HEK293 (cell line): Measurements from ENCODE around the gene CDCA8.

Source experiments
- CTCF ChIA-PET: fragments of 350-600 bp; formaldehyde crosslinking; extraction: SDS; loops from one replicate; lab custom pipeline; 2021; ENCODE audit warnings: antibody characterized with exemption; lab: Yijun Ruan, JAX
- POLR2A ChIA-PET: fragments of 300-600 bp; formaldehyde crosslinking; extraction: SDS; loops from one replicate; lab custom pipeline; 2020; ENCODE audit warnings: antibody characterized with exemption, inconsistent platforms; lab: Yijun Ruan, JAX
- H3K27ac ChIP-seq: fragments of 200-500 bp; sonication (Bioruptor generic); 2 replicates; pipeline ENCODE4 v1.5.1; 2014; ENCODE audit warnings: low read depth, low read length, control low read depth, inconsistent platforms; ENCODE audit errors: extremely low read depth
- H3K36me3 ChIP-seq, 2 experiments: fragments of 200-500 bp in 1 of 2; sonication (Bioruptor generic) in 1 of 2; 1 replicate in 1 of 2; 2 replicates in 1 of 2; pipeline ENCODE4 v1.5.1; 2014 to 2017; ENCODE audit warnings: inconsistent platforms in 2 of 2, low read length in 2 of 2; ENCODE audit not compliant: control insufficient read depth in 2 of 2, insufficient read depth in 1 of 2
- H3K4me1 ChIP-seq: fragments of 200-500 bp; sonication (Bioruptor generic); 2 replicates; pipeline ENCODE4 v1.5.1; 2014; ENCODE audit warnings: mild to moderate bottlenecking, low read length, inconsistent platforms; ENCODE audit not compliant: control insufficient read depth, insufficient read depth
- H3K4me3 ChIP-seq: 2 replicates; pipeline ENCODE4 v1.5.1; 2011; ENCODE audit warnings: low read depth, mild to moderate bottlenecking, control low read depth, low read length, moderate library complexity
- H3K9me3 ChIP-seq: fragments of 200-500 bp; sonication (Bioruptor generic); 2 replicates; pipeline ENCODE4 v1.5.1; 2014; ENCODE audit warnings: low read depth, low read length, inconsistent platforms; ENCODE audit not compliant: control insufficient read depth, insufficient read depth
- BCL11B ChIP-seq: fragments of 450-650 bp; formaldehyde crosslinking; IDR thresholded peaks from 2 replicates; pipeline ENCODE4 v1.5.1; 2016; ENCODE audit warnings: low read depth, missing biosample characterization, missing genetic modification characterization
- ZFP69B ChIP-seq: fragments of 450-650 bp; formaldehyde crosslinking; IDR thresholded peaks from 2 replicates; pipeline ENCODE4 v1.5.1; 2016; ENCODE audit warnings: missing biosample characterization, missing genetic modification characterization
- ZNF175 ChIP-seq: fragments of 450-650 bp; formaldehyde crosslinking; IDR thresholded peaks from 2 replicates; pipeline ENCODE4 v1.5.1; 2016; ENCODE audit warnings: missing biosample characterization, missing genetic modification characterization
- ZNF18 ChIP-seq: fragments of 450-650 bp; formaldehyde crosslinking; IDR thresholded peaks from 2 replicates; pipeline ENCODE4 v1.5.1; 2016; ENCODE audit warnings: missing biosample characterization, missing genetic modification characterization
- ZNF26 ChIP-seq: fragments of 450-650 bp; formaldehyde crosslinking; IDR thresholded peaks from 2 replicates; pipeline ENCODE4 v1.5.1; 2016; ENCODE audit warnings: missing biosample characterization, missing genetic modification characterization
- ZNF280C ChIP-seq: fragments of 450-650 bp; formaldehyde crosslinking; IDR thresholded peaks from 2 replicates; pipeline ENCODE4 v1.5.1; 2016; ENCODE audit warnings: missing biosample characterization, missing genetic modification characterization
- ZNF354C ChIP-seq: fragments of 450-650 bp; formaldehyde crosslinking; IDR thresholded peaks from 2 replicates; pipeline ENCODE4 v1.5.1; 2016; ENCODE audit warnings: missing biosample characterization, missing genetic modification characterization, low read depth, borderline replicate concordance
- ZNF398 ChIP-seq: fragments of 450-650 bp; formaldehyde crosslinking; IDR thresholded peaks from 2 replicates; pipeline ENCODE4 v1.5.1; 2017; ENCODE audit warnings: missing biosample characterization, missing genetic modification characterization
- ZNF488 ChIP-seq: fragments of 450-650 bp; formaldehyde crosslinking; IDR thresholded peaks from 2 replicates; pipeline ENCODE4 v1.5.1; 2016; ENCODE audit warnings: missing biosample characterization, missing genetic modification characterization
- ZNF510 ChIP-seq: fragments of 450-650 bp; formaldehyde crosslinking; IDR thresholded peaks from 2 replicates; pipeline ENCODE4 v1.5.1; 2018; ENCODE audit warnings: mild to moderate bottlenecking, missing genetic modification characterization, missing biosample characterization; ENCODE audit not compliant: insufficient replicate concordance
- ZNF548 ChIP-seq: fragments of 450-650 bp; formaldehyde crosslinking; IDR thresholded peaks from 2 replicates; pipeline ENCODE4 v1.5.1; 2016; ENCODE audit warnings: missing biosample characterization, missing genetic modification characterization
- ZNF658 ChIP-seq: fragments of 450-650 bp; formaldehyde crosslinking; IDR thresholded peaks from 2 replicates; pipeline ENCODE4; 2016; ENCODE audit warnings: missing biosample characterization, missing genetic modification characterization
- ZNF837 ChIP-seq: fragments of 450-650 bp; formaldehyde crosslinking; IDR thresholded peaks from 2 replicates; pipeline ENCODE4 v1.5.1; 2016; ENCODE audit warnings: missing biosample characterization, missing genetic modification characterization
- ZNF843 ChIP-seq: fragments of 450-650 bp; formaldehyde crosslinking; IDR thresholded peaks from 2 replicates; pipeline ENCODE4 v1.5.1; 2016; ENCODE audit warnings: missing biosample characterization, missing genetic modification characterization

Gene CDCA8

GRCh38 chr1:37723390-37724078 lies 31.2 kb downstream of the CDCA8 start:
- Histone ChIP-seq H3K27ac (no peak overlapping the region), H3K9me3 (no peaks in the 10 kb centered on the region)
- POLR2A ChIA-PET, result no interaction called here
- CTCF ChIA-PET, result no interaction called here
- TF ChIP-seq ZNF280C (tag by site-specific recombination), result no peak
- TF ChIP-seq, all 188 proteins: peak for 0
- no peaks in the 10 kb centered on the region for H3K4me1 ChIP-seq
- no peaks in the 10 kb centered on the region for H3K36me3 ChIP-seq
- H3K4me3 ChIP-seq, result no peak overlapping the region

- TF ChIP-seq ZNF843 (no peak), ZNF354C (tag by site-specific recombination) (no peak), ZNF18 (tag by site-specific recombination) (no peak), ZFP69B (tag by site-specific recombination) (no peak), ZNF488 (tag by site-specific recombination) (no peak), ZNF510 (no peak), ZNF658 (no peak), ZNF398 (tag by site-specific recombination) (no peak), ZNF548 (tag by site-specific recombination) (no peak), ZNF175 (no peak)
- no peaks in the 10 kb centered on the region for H3K36me3 ChIP-seq
- no peaks in the 10 kb centered on the region for H3K9me3 ChIP-seq
- no peak overlapping the region for H3K4me3 ChIP-seq
- H3K27ac ChIP-seq, result no peak overlapping the region
- CTCF ChIA-PET, result no interaction called here
- H3K4me1 ChIP-seq, result no peaks in the 10 kb centered on the region
- POLR2A ChIA-PET, result no interaction called here
Observed at GRCh38 chr1:37724575-37724974, 32.3 kb downstream of the CDCA8 start.

- H3K36me3 ChIP-seq, result no peaks in the 10 kb centered on the region
- ChIA-PET POLR2A (no interaction called here), CTCF (no interaction called here)
- H3K4me3 ChIP-seq, result no peak overlapping the region
- no peaks in the 10 kb centered on the region for H3K9me3 ChIP-seq
- no peaks in the 10 kb centered on the region for H3K4me1 ChIP-seq
- no peak overlapping the region for H3K27ac ChIP-seq
- TF ChIP-seq BCL11B (tag by site-specific recombination) (no peak), ZNF26 (tag by site-specific recombination) (no peak), ZNF837 (no peak)
Observed at GRCh38 chr1:37725851-37726613, 33.7 kb downstream of the CDCA8 start.
